Omental fat pad (tissue), 4 donors: ENCODE results near the gene AAR2. TPM values are rescaled to one million over a fixed set of nuclear protein-coding genes. Genes with fewer than 3 reads are reported as not detected.

Experiments used
- ATAC-seq: fragments of 150-250 bp; one replicate; pipeline ENCODE4 v1.9.1; 2016; ENCODE audit warnings: mild to moderate bottlenecking, moderate library complexity; ENCODE audit not compliant: low FRiP score
- DNase-seq: peaks from one replicate; pipeline ENCODE4 v3.0.0-alpha.2; 2019; ENCODE audit warnings: low spot score
- CTCF ChIP-seq, 3 donors: fragments of 450-650 bp; IDR thresholded peaks; one replicate each; pipeline ENCODE4 v1.5.1; 2016 to 2017; ENCODE audit warnings: antibody characterized with exemption in 3 of 3, mild to moderate bottlenecking in 3 of 3, moderate library complexity in 2 of 3
- total RNA-seq, 4 donors: library from RNA; depleted of rRNA; stranded (reverse); fragments of >200 nt; gene quantifications; one replicate each; pipeline ENCODE4 v1.1.0, GENCODE V29; 2016

Gene AAR2
- total RNA-seq, 4 donors from 2014 or later = 30.8 to 40.5 (median 32.3) TPM

GRCh38 chr20:36298795-36299339, 62.6 kb downstream of the AAR2 start:
- DNase-seq (no peak), ATAC-seq (no peak)
- no peak for TF ChIP-seq CTCF (IDR thresholded peaks at IDR 0.05)

- TF ChIP-seq CTCF (IDR thresholded peaks at IDR 0.05) = no peak
- DNase-seq = no peak
- no peak for ATAC-seq
These were observed 63.2 kb downstream of the AAR2 start for GRCh38 chr20:36299459-36299858.

- no peak for TF ChIP-seq CTCF (IDR thresholded peaks at IDR 0.05)
- DNase-seq (no peak), ATAC-seq (no peak)
These were observed 65.3 kb downstream of the AAR2 start for GRCh38 chr20:36301359-36302119.

GRCh38 chr20:36303020-36303595, 66.8 kb downstream of the AAR2 start:
- ATAC-seq = no peak
- DNase-seq = no peak
- TF ChIP-seq CTCF (IDR thresholded peaks at IDR 0.05) = no peak

GRCh38 chr20:36303831-36304230, 67.6 kb downstream of the AAR2 start:
- ATAC-seq (no peak), DNase-seq (no peak)
- no peak for TF ChIP-seq CTCF (IDR thresholded peaks at IDR 0.05)

- TF ChIP-seq CTCF (IDR thresholded peaks at IDR 0.05) = no peak
- DNase-seq (no peak), ATAC-seq (no peak)
These were observed 68.7 kb downstream of the AAR2 start for GRCh38 chr20:36304786-36305495.
